ENCODE measurements around the gene DGKB. TPM values are rescaled to one million over a fixed set of nuclear protein-coding genes. Genes with fewer than 3 reads are reported as not detected.

The DGKB gene
- total RNA-seq, 1 donor from 2014 or later = 5.5 TPM

DNA sequence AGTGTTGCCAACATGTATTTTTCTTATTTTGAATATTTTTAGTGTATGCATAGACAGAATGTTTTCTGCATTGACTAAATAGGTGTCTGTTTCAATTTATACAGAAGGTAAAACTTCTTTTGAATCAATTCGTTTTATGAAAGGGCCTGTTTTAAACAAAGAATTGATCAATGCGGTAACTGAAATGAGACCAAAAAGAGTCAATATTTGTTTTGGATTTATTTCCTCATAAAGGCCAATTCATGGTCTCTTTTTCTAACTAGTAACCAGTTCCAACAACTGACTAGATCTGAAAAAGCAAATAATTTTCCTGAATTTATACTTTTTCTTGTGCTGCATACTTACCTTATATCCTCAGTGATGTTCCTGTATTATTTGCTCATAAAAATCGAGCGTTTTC lies 320.5 kb downstream of the DGKB start:
- Histone ChIP-seq H3K27ac (no peak overlapping the region), H3K9me3 (ENCODE audit: low read depth) (peaks cover 3% of the 10 kb centered on the region), H3K36me3 (no peaks in the 10 kb centered on the region), H3K4me2 (no peak overlapping the region), H2AFZ (replicated peaks) (no peak overlapping the region), H3K9ac (no peak overlapping the region), H3K27me3 (no peaks in the 10 kb centered on the region), H3K79me2 (ENCODE audit: low read depth) (no peaks in the 10 kb centered on the region), H4K20me1 (ENCODE audit: low read depth) (no peaks in the 10 kb centered on the region), H3K4me3 (no peak overlapping the region), H3F3A (ENCODE audit: low read depth) (no peaks in the 10 kb centered on the region), H3K4me1 (no peaks in the 10 kb centered on the region)
- H3K27me3 Mint-ChIP-seq (ENCODE audit: insufficient read depth, low read depth) = no peaks in the 10 kb centered on the region
- no peak overlapping the region for H3K27ac Mint-ChIP-seq
- H3K4me3 Mint-ChIP-seq = no peak overlapping the region
- H3K4me1 Mint-ChIP-seq = peaks cover 4% of the 10 kb centered on the region
- H3K9me3 Mint-ChIP-seq = peaks cover 7% of the 10 kb centered on the region
- DNase-seq (ENCODE audit: low spot score) = no peak
- TF ChIP-seq EZH2 (IDR thresholded peaks at IDR 0.05) (no peak), EZH2phosphoT487 (IDR thresholded peaks at IDR 0.05) (no peak)
- TF ChIP-seq, protein P1, sequence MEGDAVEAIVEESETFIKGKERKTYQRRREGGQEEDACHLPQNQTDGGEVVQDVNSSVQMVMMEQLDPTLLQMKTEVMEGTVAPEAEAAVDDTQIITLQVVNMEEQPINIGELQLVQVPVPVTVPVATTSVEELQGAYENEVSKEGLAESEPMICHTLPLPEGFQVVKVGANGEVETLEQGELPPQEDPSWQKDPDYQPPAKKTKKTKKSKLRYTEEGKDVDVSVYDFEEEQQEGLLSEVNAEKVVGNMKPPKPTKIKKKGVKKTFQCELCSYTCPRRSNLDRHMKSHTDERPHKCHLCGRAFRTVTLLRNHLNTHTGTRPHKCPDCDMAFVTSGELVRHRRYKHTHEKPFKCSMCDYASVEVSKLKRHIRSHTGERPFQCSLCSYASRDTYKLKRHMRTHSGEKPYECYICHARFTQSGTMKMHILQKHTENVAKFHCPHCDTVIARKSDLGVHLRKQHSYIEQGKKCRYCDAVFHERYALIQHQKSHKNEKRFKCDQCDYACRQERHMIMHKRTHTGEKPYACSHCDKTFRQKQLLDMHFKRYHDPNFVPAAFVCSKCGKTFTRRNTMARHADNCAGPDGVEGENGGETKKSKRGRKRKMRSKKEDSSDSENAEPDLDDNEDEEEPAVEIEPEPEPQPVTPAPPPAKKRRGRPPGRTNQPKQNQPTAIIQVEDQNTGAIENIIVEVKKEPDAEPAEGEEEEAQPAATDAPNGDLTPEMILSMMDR (IDR thresholded peaks at IDR 0.05) = no peak
- H3K36me3 Mint-ChIP-seq = no peaks in the 10 kb centered on the region

DNA sequence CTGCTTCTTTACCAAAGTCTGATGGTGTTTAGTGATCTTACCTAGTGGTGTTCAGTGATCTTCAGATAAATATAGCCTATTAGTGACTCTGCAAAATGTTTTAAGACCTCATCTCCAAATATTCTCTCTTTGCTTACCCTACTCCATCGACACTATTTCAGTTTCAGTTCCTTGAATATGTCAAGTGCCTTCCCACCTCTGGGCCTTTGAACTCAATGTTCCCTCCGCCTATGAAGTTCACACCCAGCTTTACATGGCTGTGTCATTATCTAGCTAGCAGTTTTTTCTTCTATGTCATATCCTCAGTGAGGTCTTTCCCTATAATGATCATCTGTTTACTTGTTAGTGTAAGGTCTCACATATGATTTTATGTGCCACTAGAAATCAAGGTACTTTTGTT lies 322.6 kb downstream of the DGKB start:
- Histone ChIP-seq H3K27ac (no peak overlapping the region), H3K79me2 (ENCODE audit: low read depth) (no peaks in the 10 kb centered on the region), H3K4me2 (no peak overlapping the region), H3K27me3 (no peaks in the 10 kb centered on the region), H3K36me3 (no peaks in the 10 kb centered on the region), H3F3A (ENCODE audit: low read depth) (no peaks in the 10 kb centered on the region), H3K4me3 (no peak overlapping the region), H2AFZ (replicated peaks) (no peak overlapping the region), H4K20me1 (ENCODE audit: low read depth) (no peaks in the 10 kb centered on the region), H3K9me3 (ENCODE audit: low read depth) (peaks cover 3% of the 10 kb centered on the region), H3K4me1 (no peaks in the 10 kb centered on the region), H3K9ac (no peak overlapping the region)
- no peak overlapping the region for H3K4me3 Mint-ChIP-seq
- H3K9me3 Mint-ChIP-seq = no peaks in the 10 kb centered on the region
- H3K4me1 Mint-ChIP-seq = peaks cover 4% of the 10 kb centered on the region
- TF ChIP-seq EZH2phosphoT487 (IDR thresholded peaks at IDR 0.05) = no peak
- TF ChIP-seq, protein P1 (IDR thresholded peaks at IDR 0.05) = no peak
- TF ChIP-seq EZH2 (IDR thresholded peaks at IDR 0.05) = no peak
- no peaks in the 10 kb centered on the region for H3K27me3 Mint-ChIP-seq (ENCODE audit: insufficient read depth, low read depth)
- DNase-seq (ENCODE audit: low spot score) = no peak
- no peaks in the 10 kb centered on the region for H3K36me3 Mint-ChIP-seq
- no peak overlapping the region for H3K27ac Mint-ChIP-seq

DNA sequence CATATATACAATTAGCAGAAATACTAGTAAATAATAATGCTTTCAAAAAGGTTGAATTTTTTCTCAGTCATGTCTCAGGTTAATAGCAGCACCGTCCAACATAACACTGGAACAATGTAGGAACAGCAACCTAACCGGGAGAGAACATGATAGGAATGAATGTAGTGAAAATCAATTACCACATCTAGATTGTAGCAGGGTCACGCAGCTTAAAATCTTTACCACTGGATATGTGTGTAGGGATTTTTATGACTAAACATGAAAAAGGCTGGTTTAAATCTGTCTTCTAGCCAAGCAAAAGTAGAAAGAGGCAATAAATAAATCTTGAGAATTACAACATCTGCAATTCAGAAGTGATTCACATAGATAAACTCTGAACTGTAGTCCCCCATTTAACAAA lies 326.0 kb downstream of the DGKB start:
- Mint-ChIP-seq H3K4me3 (no peak overlapping the region), H3K36me3 (no peaks in the 10 kb centered on the region), H3K27me3 (ENCODE audit: insufficient read depth, low read depth) (no peaks in the 10 kb centered on the region), H3K27ac (no peak overlapping the region), H3K4me1 (peaks cover 3% of the 10 kb centered on the region), H3K9me3 (no peaks in the 10 kb centered on the region)
- Histone ChIP-seq H3K36me3 (no peaks in the 10 kb centered on the region), H3K79me2 (ENCODE audit: low read depth) (no peaks in the 10 kb centered on the region), H3K27ac (no peak overlapping the region), H3K4me1 (no peaks in the 10 kb centered on the region), H3K9ac (no peak overlapping the region), H3K9me3 (ENCODE audit: low read depth) (no peaks in the 10 kb centered on the region), H3K4me3 (no peak overlapping the region), H3K4me2 (no peak overlapping the region), H4K20me1 (ENCODE audit: low read depth) (no peaks in the 10 kb centered on the region), H2AFZ (replicated peaks) (no peak overlapping the region), H3F3A (ENCODE audit: low read depth) (no peaks in the 10 kb centered on the region), H3K27me3 (no peaks in the 10 kb centered on the region)
- DNase-seq (ENCODE audit: low spot score) = no peak
- no peak for TF ChIP-seq EZH2phosphoT487 (IDR thresholded peaks at IDR 0.05)
- TF ChIP-seq EZH2 (IDR thresholded peaks at IDR 0.05) = no peak
- TF ChIP-seq, protein P1 (IDR thresholded peaks at IDR 0.05) = no peak
